H9 (cell line): ENCODE results near the gene ACACB. TPM values are rescaled to one million over a fixed set of nuclear protein-coding genes. Genes with fewer than 3 reads are reported as not detected.

Experiments used
- DNase-seq: peaks from one replicate; pipeline ENCODE4 v3.0.0-alpha.2; 2017
- H2AFZ ChIP-seq: one replicate; pipeline ENCODE4 v1.6.1; 2013; ENCODE audit warnings: mild to moderate bottlenecking, low read length, control low read depth, moderate library complexity
- H2AK5ac ChIP-seq: 2 replicates; pipeline ENCODE4 v1.6.1; 2013; ENCODE audit warnings: low read length, control low read depth, mixed read lengths; ENCODE audit not compliant: insufficient read length
- H2BK120ac ChIP-seq: one replicate; pipeline ENCODE4 v1.6.1; 2013; ENCODE audit warnings: low read depth, mild to moderate bottlenecking, low read length, control low read depth, inconsistent platforms; ENCODE audit not compliant: poor library complexity, severe bottlenecking
- H2BK12ac ChIP-seq: 2 replicates; pipeline ENCODE4 v1.6.1; 2013; ENCODE audit warnings: low read length, control low read depth, mixed read lengths, low read depth; ENCODE audit not compliant: insufficient read length
- H2BK15ac ChIP-seq: 2 replicates; pipeline ENCODE4 v1.6.1; 2013; ENCODE audit warnings: low read depth, low read length, control low read depth
- H2BK20ac ChIP-seq: one replicate; pipeline ENCODE4 v1.6.1; 2013; ENCODE audit warnings: low read depth, mild to moderate bottlenecking, low read length, control low read depth, inconsistent platforms; ENCODE audit not compliant: poor library complexity, severe bottlenecking
- H2BK5ac ChIP-seq: 2 replicates; pipeline ENCODE4 v1.6.1; 2013; ENCODE audit warnings: low read length, control low read depth, mixed read lengths; ENCODE audit not compliant: insufficient read length
- H3K14ac ChIP-seq: 2 replicates; pipeline ENCODE4 v1.6.1; 2013; ENCODE audit warnings: low read length, control low read depth; ENCODE audit not compliant: insufficient read depth
- H3K18ac ChIP-seq: 2 replicates; pipeline ENCODE4 v1.6.1; 2013; ENCODE audit warnings: low read depth, mild to moderate bottlenecking, mixed read lengths, low read length, control low read depth; ENCODE audit not compliant: insufficient read length
- H3K23ac ChIP-seq: 2 replicates; pipeline ENCODE4 v1.6.1; 2013; ENCODE audit warnings: low read length, control low read depth, mixed read lengths, low read depth; ENCODE audit not compliant: insufficient read length
- H3K23me2 ChIP-seq: 2 replicates; pipeline ENCODE4 v1.6.1; 2013; ENCODE audit warnings: low read depth, mild to moderate bottlenecking, mixed read lengths, low read length, control low read depth; ENCODE audit not compliant: insufficient read length, poor library complexity, severe bottlenecking
- H3K27ac ChIP-seq: 2 replicates; pipeline ENCODE4 v1.5.1; 2013; ENCODE audit warnings: low read length, control low read depth, mixed read lengths, low read depth; ENCODE audit not compliant: insufficient read length
- H3K27me3 ChIP-seq: 2 replicates; pipeline ENCODE4 v1.6.1; 2013; ENCODE audit warnings: low read length, control low read depth, inconsistent platforms; ENCODE audit not compliant: insufficient read depth
- H3K4ac ChIP-seq: 2 replicates; pipeline ENCODE4 v1.6.1; 2013; ENCODE audit warnings: low read depth, mild to moderate bottlenecking, control low read depth, inconsistent platforms, low read length, moderate library complexity
- H3K4me1 ChIP-seq: 2 replicates; pipeline ENCODE4 v1.6.1; 2013; ENCODE audit warnings: low read length, control low read depth, inconsistent platforms; ENCODE audit not compliant: insufficient read depth
- H3K4me2 ChIP-seq: 2 replicates; pipeline ENCODE4 v1.6.1; 2013; ENCODE audit warnings: low read length, control low read depth, mixed read lengths; ENCODE audit not compliant: insufficient read length, insufficient read depth
- H3K56ac ChIP-seq: 2 replicates; pipeline ENCODE4 v1.6.1; 2013; ENCODE audit warnings: low read depth, mild to moderate bottlenecking, mixed read lengths, low read length, control low read depth; ENCODE audit not compliant: insufficient read length
- H3K79me1 ChIP-seq: 2 replicates; pipeline ENCODE4 v1.6.1; 2013; ENCODE audit warnings: low read depth, mild to moderate bottlenecking, moderate library complexity, low read length, control low read depth, inconsistent platforms; ENCODE audit not compliant: insufficient read depth, poor library complexity, severe bottlenecking
- H3K79me2 ChIP-seq: 2 replicates; pipeline ENCODE4 v1.6.1; 2013; ENCODE audit warnings: low read length, control low read depth, inconsistent platforms; ENCODE audit not compliant: insufficient read depth
- H3K9ac ChIP-seq: 2 replicates; pipeline ENCODE4 v1.6.1; 2013; ENCODE audit warnings: low read length, control low read depth, mixed read lengths; ENCODE audit not compliant: insufficient read length; ENCODE audit errors: extremely low read depth
- H3K9me3 ChIP-seq: one replicate; pipeline ENCODE4 v1.6.1; 2013; ENCODE audit warnings: low read depth, low read length, inconsistent platforms; ENCODE audit not compliant: control insufficient read depth
- H3T11ph ChIP-seq: one replicate; pipeline ENCODE4 v1.6.1; 2013; ENCODE audit warnings: mild to moderate bottlenecking, low read length, control low read depth, inconsistent platforms
- H4K20me1 ChIP-seq: one replicate; pipeline ENCODE4 v1.6.1; 2013; ENCODE audit not compliant: control insufficient read depth, insufficient read length, insufficient read depth
- H4K5ac ChIP-seq: 2 replicates; pipeline ENCODE4 v1.6.1; 2013; ENCODE audit warnings: low read depth, mild to moderate bottlenecking, mixed read lengths, low read length, control low read depth; ENCODE audit not compliant: insufficient read length
- H4K8ac ChIP-seq: replicated peaks from 2 replicates; pipeline ENCODE4 v1.6.1; 2013; ENCODE audit warnings: low read length, control low read depth, mixed read lengths, low read depth; ENCODE audit not compliant: insufficient read length
- H4K91ac ChIP-seq: 2 replicates; pipeline ENCODE4 v1.6.1; 2013; ENCODE audit warnings: low read depth, mild to moderate bottlenecking, moderate library complexity, mixed read lengths, low read length, control low read depth; ENCODE audit not compliant: insufficient read length
- H3K27ac Mint-ChIP-seq, 3 experiments: 2 replicates in 2 of 3; 3 replicates in 1 of 3; pipeline ENCODE4 v1.8.0; 2020 to 2021; ENCODE audit warnings: mixed read lengths in 3 of 3, mild to moderate bottlenecking in 1 of 3, moderate library complexity in 1 of 3
- H3K27me3 Mint-ChIP-seq: 2 replicates; pipeline ENCODE4 v1.8.0; 2021; ENCODE audit warnings: low read depth, mild to moderate bottlenecking, moderate library complexity, mixed read lengths
- H3K36me3 Mint-ChIP-seq, 3 experiments: 2 replicates in 2 of 3; 3 replicates in 1 of 3; pipeline ENCODE4 v1.8.0; 2020 to 2021; ENCODE audit warnings: low read depth in 3 of 3, mixed read lengths in 3 of 3; ENCODE audit not compliant: insufficient read depth in 1 of 3
- H3K4me1 Mint-ChIP-seq, 2 experiments: 2 replicates each; pipeline ENCODE4 v1.8.0; 2020; ENCODE audit warnings: mixed read lengths in 2 of 2
- H3K4me3 Mint-ChIP-seq, 2 experiments: 2 replicates in 1 of 2; 3 replicates in 1 of 2; pipeline ENCODE4 v1.8.0; 2020 to 2021; ENCODE audit warnings: mild to moderate bottlenecking in 2 of 2, mixed read lengths in 2 of 2, moderate library complexity in 1 of 2
- H3K9me3 Mint-ChIP-seq, 2 experiments: 2 replicates in 1 of 2; 3 replicates in 1 of 2; pipeline ENCODE4 v1.8.0; 2020; ENCODE audit warnings: mild to moderate bottlenecking in 2 of 2, mixed read lengths in 2 of 2, moderate library complexity in 1 of 2
- CTCF ChIP-seq: fragments of 200-600 bp; sonication (generic); conservative IDR thresholded peaks from 3 replicates; pipeline ENCODE4 v1.8.0; 2021; ENCODE audit warnings: antibody characterized with exemption, mild to moderate bottlenecking
- whole genome bisulfite sequencing: extraction: QIAGEN DNeasy Blood & Tissue Kit; methylation state at CpG from one replicate; pipeline ENCODE4 v1.1.7; 2013; ENCODE audit warnings: missing lambda C conversion rate, low lambda C conversion rate, mixed read lengths; ENCODE audit not compliant: insufficient read length; ENCODE audit errors: extremely low coverage; 5-methylcytosine and 5-hydroxymethylcytosine counted together
- total RNA-seq: library from RNA; stranded (reverse); gene quantifications from 2 replicates; pipeline ENCODE4 v1.2.1, GENCODE V29; 2021

ACACB gene
- total RNA-seq, 1 experiment from 2014 or later = 14.2 TPM

- Histone ChIP-seq H3K9ac (no peak overlapping the region), H3K79me1 (peaks cover 8% of the 10 kb centered on the region), H4K20me1 (no peaks in the 10 kb centered on the region), H3K23ac (no peak overlapping the region), H3K9me3 (no peaks in the 10 kb centered on the region), H4K5ac (no peak overlapping the region), H2BK120ac (no peak overlapping the region), H3K14ac (no peak overlapping the region), H2AFZ (no peak overlapping the region), H4K8ac (no peak overlapping the region), H3K18ac (no peak overlapping the region), H3K27me3 (no peaks in the 10 kb centered on the region), H4K91ac (no peak overlapping the region), H2BK5ac (no peak overlapping the region), H3K56ac (no peak overlapping the region), H3K4me2 (no peak overlapping the region), H3K79me2 (peaks cover 5% of the 10 kb centered on the region; the same call in 1 of the 2 replicates), H3K4ac (no peak overlapping the region), H2BK20ac (no peak overlapping the region), H2BK12ac (no peak overlapping the region), H3T11ph (no peak overlapping the region), H3K23me2 (peaks cover 8% of the 10 kb centered on the region), H3K27ac (no peak overlapping the region), H3K4me1 (no peaks in the 10 kb centered on the region), H2BK15ac (no peak overlapping the region), H2AK5ac (no peak overlapping the region)
- no peaks in the 10 kb centered on the region for H3K9me3 Mint-ChIP-seq
- H3K27ac Mint-ChIP-seq = no peak overlapping the region
- H3K4me3 Mint-ChIP-seq = no peak overlapping the region
- DNase-seq = no peak
- peaks cover 2 to 10% of the 10 kb centered on the region in 2 experiments for H3K4me1 Mint-ChIP-seq
- WGBS = no CpG with 5 or more reads among the region's 3 CpGs
- H3K36me3 Mint-ChIP-seq = peaks cover 63 to 85% (median 84%) of the 10 kb centered on the region in 3 experiments
- H3K27me3 Mint-ChIP-seq = no peaks in the 10 kb centered on the region
- no peak for TF ChIP-seq CTCF
Measured at GRCh38 chr12:109102491-109102890, 13.9 kb upstream of the ACACB start.
